Dendritic cell treated with granulocyte-macrophage colony-stimulating factor and Interleukin-4, amounts not matched to agents 40 ng/mL and 50 ng/mL, for 4 days (primary cell): Measurements from ENCODE around the gene TPRKB.
"Not testable (repeated sequence)": the region's sequence is repeated elsewhere in the genome, so short reads cannot be mapped to it uniquely, and the experiment has no call there.

Experiments
- H3K27ac Mint-ChIP-seq: one replicate; pipeline ENCODE4 v1.8.0; 2022; ENCODE audit warnings: mild to moderate bottlenecking, mixed read lengths
- H3K27me3 Mint-ChIP-seq: one replicate; pipeline ENCODE4 v1.8.0; 2022; ENCODE audit warnings: mild to moderate bottlenecking, mixed read lengths
- H3K36me3 Mint-ChIP-seq: one replicate; pipeline ENCODE4 v1.8.0; 2022; ENCODE audit warnings: low read depth, mixed read lengths
- H3K4me1 Mint-ChIP-seq: one replicate; pipeline ENCODE4 v1.8.0; 2022; ENCODE audit warnings: low read depth, mixed read lengths
- H3K4me3 Mint-ChIP-seq: one replicate; pipeline ENCODE4 v1.8.0; 2022; ENCODE audit warnings: mild to moderate bottlenecking, moderate library complexity, mixed read lengths
- H3K9me3 Mint-ChIP-seq: one replicate; pipeline ENCODE4 v1.8.0; 2022; ENCODE audit warnings: mixed read lengths
- intact Hi-C: fragments of 100-400 bp; cut with micrococcal nuclease; formaldehyde crosslinking; loops from one replicate; pipeline ENCODE4 v1.15.0; 2022

TPRKB gene

DNA sequence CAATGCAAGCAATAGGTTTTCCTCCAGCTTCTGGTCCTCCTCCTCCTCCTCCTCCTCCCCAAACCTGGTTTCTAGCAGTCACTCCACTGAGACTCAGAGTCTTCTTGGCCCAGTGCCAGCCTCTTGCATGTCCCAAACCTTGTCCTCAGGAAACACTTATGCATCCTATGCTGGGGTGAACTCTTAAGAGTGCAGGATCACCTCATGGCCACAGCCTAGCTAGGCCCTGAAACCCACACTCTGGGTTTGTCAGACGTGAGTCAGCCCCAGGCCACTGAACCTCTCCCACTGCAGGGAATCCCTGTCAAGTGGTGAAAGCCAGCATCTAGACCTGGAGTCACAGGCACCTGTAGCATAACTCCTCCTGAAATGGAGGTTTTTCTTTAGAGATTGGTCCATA lies 52.8 kb downstream of the TPRKB start:
- not testable (repeated sequence) for H3K27ac Mint-ChIP-seq, H3K36me3 Mint-ChIP-seq, H3K9me3 Mint-ChIP-seq, H3K27me3 Mint-ChIP-seq, H3K4me3 Mint-ChIP-seq
- intact Hi-C loops = loop anchor here (10.0 kb wide), 1 partner anchor 50 kb away; the partner anchor contains the start of gene TPRKB
- H3K4me1 Mint-ChIP-seq = peaks cover 12% of the 10 kb centered on the region

GRCh38 chr2:73679951-73680571 lies 57.1 kb downstream of the TPRKB start:
- H3K4me3 Mint-ChIP-seq = not testable (repeated sequence)

More at GRCh38 chr2:73679951-73680571, 57.1 kb downstream of the TPRKB start:
- not testable (repeated sequence) for H3K27me3 Mint-ChIP-seq, H3K27ac Mint-ChIP-seq, H3K9me3 Mint-ChIP-seq, H3K4me1 Mint-ChIP-seq, H3K36me3 Mint-ChIP-seq
- intact Hi-C loops = loop anchor here (10.0 kb wide), 1 partner anchor 55 kb away; the partner anchor contains the start of gene TPRKB
